Thyroid gland (tissue), 4 donors: ENCODE results near the gene CYP24A1.

Source experiments
- POLR2A ChIP-seq, 2 donors: fragments of 450-650 bp; IDR thresholded peaks; one replicate each; pipeline ENCODE4 v1.6.1; 2017; ENCODE audit warnings: antibody characterized with exemption in 2 of 2, mild to moderate bottlenecking in 2 of 2, moderate library complexity in 1 of 2
- TF ChIP-seq, protein P1 (sequence below), 6 experiments: fragments of 200-600 bp in 3 of 6; fragments of 450-650 bp in 3 of 6; sonication (generic) in 3 of 6; IDR thresholded peaks; one replicate each; pipeline ENCODE4 v1.5.1; 2016 to 2019; ENCODE audit warnings: antibody characterized with exemption in 6 of 6, mild to moderate bottlenecking in 2 of 6, inconsistent platforms in 1 of 6, moderate library complexity in 1 of 6

DNA sequence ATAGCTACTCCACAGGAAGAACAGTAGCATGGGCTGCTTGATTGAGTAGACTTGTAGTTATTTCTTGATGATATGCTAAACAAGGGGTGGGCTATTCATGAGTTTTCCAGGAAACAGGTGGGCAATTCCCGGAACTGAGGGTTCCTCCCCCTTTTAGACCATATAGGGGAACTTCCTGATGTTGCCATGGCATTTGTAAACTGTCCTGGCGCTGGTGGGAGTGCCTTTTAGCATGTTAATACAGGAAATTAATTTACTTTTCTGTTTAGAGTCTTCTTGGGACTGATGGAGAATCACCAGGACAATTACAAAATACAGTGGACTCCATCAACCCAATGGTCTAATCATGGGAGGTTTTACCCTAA lies 22.7 kb downstream of the CYP24A1 start:
- TF ChIP-seq, protein P1, sequence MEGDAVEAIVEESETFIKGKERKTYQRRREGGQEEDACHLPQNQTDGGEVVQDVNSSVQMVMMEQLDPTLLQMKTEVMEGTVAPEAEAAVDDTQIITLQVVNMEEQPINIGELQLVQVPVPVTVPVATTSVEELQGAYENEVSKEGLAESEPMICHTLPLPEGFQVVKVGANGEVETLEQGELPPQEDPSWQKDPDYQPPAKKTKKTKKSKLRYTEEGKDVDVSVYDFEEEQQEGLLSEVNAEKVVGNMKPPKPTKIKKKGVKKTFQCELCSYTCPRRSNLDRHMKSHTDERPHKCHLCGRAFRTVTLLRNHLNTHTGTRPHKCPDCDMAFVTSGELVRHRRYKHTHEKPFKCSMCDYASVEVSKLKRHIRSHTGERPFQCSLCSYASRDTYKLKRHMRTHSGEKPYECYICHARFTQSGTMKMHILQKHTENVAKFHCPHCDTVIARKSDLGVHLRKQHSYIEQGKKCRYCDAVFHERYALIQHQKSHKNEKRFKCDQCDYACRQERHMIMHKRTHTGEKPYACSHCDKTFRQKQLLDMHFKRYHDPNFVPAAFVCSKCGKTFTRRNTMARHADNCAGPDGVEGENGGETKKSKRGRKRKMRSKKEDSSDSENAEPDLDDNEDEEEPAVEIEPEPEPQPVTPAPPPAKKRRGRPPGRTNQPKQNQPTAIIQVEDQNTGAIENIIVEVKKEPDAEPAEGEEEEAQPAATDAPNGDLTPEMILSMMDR (IDR thresholded peaks at IDR 0.05): no peak
- no peak for TF ChIP-seq POLR2A (IDR thresholded peaks at IDR 0.05)
